GM12892 (cell line): ENCODE measurements around the gene JAZF1.

Experiments used
- DNase-seq: peaks from one replicate; pipeline ENCODE4 v3.0.0; 2011; ENCODE audit not compliant: insufficient read length
- FAIRE-seq: peaks from 2 replicates; lab custom pipeline; 2011; peaks lifted over from hg19 to GRCh38; lab: Jason Lieb, UNC
- POLR2A ChIP-seq: IDR thresholded peaks from 2 replicates; pipeline ENCODE4 v1.6.1; 2011; ENCODE audit warnings: low read depth, low read length, control low read depth
- POLR2AphosphoS5 ChIP-seq: IDR thresholded peaks from 2 replicates; pipeline ENCODE4 v1.6.1; 2011; ENCODE audit warnings: low read depth, low read length, control low read depth
- TAF1 ChIP-seq: IDR thresholded peaks from 2 replicates; pipeline ENCODE4 v1.6.1; 2011; ENCODE audit warnings: low read depth, mild to moderate bottlenecking, control low read depth, low read length, borderline replicate concordance

The JAZF1 gene

DNA sequence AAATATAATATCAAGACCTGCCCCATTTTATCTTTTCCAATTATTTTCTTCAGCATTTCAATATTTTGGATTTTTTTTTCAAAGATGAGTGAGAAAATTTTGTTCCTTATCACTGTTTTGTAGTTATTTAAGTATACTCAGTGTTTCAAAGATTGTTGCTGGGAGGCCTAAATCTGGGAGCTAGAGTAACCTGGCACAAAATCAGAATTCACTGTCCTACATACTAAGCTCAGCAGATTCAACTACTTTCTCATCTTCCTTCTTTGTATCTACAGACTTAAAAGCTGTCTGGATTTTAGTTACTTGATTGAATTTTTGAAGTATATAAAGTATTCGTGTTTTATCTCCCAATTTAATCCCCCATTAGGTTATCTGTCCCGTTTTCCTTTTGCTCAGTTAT lies 354.7 kb downstream of the JAZF1 start:
- TF ChIP-seq POLR2A (no peak), POLR2AphosphoS5 (no peak), TAF1 (no peak)
- FAIRE-seq, result no peak
- DNase-seq, result no peak

DNA sequence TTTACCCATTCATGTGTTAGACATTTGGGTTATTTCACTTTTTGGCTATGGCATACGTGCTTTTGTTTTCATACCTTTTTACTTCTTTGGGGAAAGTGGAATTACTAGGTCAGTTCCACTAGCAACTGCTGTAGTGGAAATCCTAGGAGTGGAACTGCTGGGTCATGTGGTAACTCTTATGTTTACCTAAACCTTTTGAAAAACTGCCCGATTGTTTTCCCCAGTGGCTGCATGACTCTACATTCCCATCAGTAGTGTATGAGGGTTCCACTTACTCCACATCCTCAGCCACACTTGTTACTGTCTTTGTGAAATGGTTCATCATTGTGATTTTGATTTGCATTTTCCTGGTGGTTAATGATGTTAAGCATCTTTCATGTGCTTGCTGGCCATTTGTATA lies 358.4 kb downstream of the JAZF1 start:
- DNase-seq, result no peak
- TF ChIP-seq POLR2AphosphoS5, result no peak
- TF ChIP-seq TAF1, result no peak
- TF ChIP-seq POLR2A, result no peak
- peak; percentile 21 for FAIRE-seq

DNA sequence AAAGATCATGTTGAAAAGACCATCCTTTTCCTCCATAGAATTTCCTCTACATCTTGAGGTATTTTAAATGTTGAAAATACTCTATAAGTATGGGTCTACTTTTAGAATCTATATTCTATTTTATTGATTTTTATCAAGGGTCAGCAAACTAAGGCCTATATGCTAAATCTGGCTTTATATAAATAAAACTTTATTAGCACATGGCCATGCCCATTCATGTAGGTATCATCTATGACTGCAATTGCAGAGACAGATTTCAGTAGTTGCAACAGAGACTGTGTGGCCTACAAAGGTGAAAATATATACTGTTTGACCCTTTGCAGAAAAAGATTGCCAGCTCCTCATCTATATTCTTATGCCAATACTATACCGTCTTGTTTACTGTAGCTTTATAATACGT lies 367.9 kb downstream of the JAZF1 start:
- DNase-seq (no peak), FAIRE-seq (no peak)
- TF ChIP-seq POLR2A (no peak), POLR2AphosphoS5 (no peak), TAF1 (no peak)

DNA sequence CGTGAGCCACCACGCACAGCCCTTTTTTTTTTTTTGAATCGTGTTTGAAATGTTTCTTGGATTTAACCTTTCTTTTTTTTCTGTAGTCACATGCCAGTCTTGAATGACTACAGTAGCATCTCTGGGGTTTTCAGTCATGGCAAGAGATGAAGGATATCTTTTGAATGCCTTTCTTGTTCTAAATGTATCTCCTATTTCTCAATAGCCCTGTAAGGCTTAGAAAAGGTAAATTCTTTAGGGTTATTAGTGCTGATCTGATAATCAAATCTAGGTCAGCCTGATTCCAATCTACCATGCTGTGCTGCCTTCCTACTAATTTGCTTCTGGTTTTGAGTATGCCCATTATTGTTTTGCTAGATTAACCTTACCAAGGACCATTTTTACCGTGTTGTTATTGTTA lies 370.4 kb downstream of the JAZF1 start:
- no peak for FAIRE-seq
- no peak for TF ChIP-seq POLR2A
- no peak for TF ChIP-seq TAF1
- TF ChIP-seq POLR2AphosphoS5, result no peak
- no peak for DNase-seq

DNA sequence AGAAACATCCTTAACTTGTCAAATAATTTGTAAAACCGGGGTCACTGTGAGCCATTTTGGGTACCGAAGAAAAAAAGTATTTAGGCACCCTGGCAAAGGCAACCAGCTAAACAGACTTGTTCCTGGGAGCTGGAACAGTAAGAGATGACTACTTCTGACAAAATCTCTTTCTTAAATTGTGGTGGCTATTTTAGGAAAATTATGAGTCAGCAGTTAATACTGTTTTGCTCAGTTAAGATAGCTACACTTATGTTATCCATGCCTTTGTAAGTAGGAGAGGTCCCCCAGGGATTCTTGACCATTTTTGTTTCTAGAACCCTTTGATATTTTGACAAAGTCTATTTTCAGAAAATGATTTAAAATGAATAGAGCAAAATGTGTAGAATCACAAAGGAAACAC lies 372.0 kb downstream of the JAZF1 start:
- FAIRE-seq, result no peak
- DNase-seq, result no peak
- no peak for TF ChIP-seq POLR2AphosphoS5
- TF ChIP-seq POLR2A, result no peak
- no peak for TF ChIP-seq TAF1

DNA sequence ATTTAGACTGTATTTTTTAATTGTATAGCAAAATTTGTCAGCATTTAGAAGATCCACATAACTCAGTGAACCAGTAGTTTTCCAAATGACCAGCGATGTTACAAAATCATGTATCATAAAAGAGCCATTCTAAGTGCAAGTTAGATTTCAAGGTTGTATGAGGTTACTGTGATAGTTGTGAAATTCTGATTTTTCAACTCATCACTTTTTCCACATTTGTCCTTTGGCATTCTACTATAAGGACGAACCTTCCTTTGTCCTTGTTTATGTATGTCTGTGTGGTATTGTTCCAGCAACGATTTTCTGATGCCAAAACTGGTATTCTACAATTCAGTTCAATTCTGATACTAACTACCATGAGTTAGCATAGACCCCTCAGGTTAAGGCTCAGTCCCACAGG lies 376.5 kb downstream of the JAZF1 start:
- DNase-seq, result no peak
- FAIRE-seq, result no peak
- TF ChIP-seq TAF1 (no peak), POLR2AphosphoS5 (no peak), POLR2A (no peak)

DNA sequence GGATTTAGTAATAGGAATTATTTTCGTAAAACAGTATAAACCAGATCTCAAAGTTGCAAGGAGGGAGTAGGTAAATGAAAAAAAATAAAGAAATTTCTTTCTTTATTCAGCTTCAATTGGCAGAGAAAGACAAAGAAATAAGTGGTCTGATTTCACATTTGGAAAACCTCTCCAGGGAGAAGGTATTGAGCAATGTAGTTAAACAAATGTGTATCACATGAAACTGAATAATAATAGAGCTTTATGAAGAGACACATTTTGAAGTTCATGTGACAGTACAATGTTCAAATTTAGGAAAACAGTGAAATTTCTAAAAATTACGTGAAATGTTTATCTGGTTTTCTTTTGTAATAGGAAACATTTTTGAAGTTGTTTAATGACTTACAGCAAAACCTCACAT lies 377.6 kb downstream of the JAZF1 start:
- FAIRE-seq, result no peak
- TF ChIP-seq TAF1 (no peak), POLR2A (no peak), POLR2AphosphoS5 (no peak)
- DNase-seq, result no peak

DNA sequence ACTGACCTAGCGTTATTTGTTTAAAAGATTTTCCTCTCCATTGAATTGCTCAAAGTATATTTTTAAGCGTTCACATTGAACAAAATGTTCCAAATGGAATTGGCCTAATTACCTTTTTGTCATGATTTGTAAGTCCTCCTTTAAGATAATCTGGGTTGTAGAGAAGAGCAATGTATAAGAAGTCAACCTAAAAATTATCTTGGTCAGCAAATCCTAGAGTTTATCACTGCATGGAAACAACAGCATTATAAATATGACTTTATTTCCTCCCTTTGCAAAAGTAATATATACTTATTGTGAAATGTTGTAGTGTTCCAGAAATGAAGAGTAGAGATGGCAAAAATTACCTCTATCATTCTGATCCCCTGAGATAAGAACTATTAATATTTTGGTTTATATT lies 381.4 kb downstream of the JAZF1 start:
- DNase-seq (no peak), FAIRE-seq (no peak)
- TF ChIP-seq POLR2A (no peak), POLR2AphosphoS5 (no peak), TAF1 (no peak)

DNA sequence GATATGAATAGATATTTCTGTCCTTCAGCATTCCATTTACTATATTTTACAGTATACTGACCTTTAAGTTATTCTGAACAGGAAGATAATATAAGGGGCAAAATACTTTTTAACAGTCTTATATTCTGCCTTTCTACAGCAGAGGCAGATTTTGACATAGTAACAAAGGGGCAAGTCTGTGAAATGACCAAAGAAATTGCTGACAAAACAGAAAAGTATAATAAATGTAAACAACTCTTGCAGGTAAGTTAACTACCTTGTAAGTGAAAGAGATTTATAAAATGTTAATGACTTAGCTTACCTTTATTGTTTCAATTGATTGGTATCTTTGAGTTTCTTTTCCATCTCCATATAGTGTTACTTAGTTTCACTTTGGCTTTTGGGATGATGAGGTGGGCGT lies 384.6 kb downstream of the JAZF1 start:
- no peak for FAIRE-seq
- no peak for DNase-seq
- TF ChIP-seq TAF1, result no peak
- TF ChIP-seq POLR2AphosphoS5, result no peak
- no peak for TF ChIP-seq POLR2A

DNA sequence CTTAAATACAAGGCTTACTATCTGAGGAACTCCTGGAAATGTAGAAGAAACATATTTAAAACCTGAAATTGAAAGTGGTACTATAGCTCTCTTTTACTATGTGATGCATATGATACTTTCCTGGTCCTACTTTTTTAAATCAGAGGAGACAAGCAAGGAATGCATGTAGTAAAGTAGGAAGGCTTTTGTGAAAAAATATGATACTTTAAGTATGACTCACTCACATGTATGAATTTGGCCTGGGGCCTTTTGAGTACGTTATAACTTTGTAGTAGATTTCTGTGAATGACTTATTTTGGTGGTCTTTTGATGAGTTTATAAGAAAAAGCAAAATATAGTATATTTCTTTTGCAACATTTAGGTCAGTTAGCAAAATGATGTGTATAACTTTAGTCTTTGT lies 386.8 kb downstream of the JAZF1 start:
- TF ChIP-seq POLR2A (no peak), POLR2AphosphoS5 (no peak), TAF1 (no peak)
- DNase-seq, result no peak
- no peak for FAIRE-seq

DNA sequence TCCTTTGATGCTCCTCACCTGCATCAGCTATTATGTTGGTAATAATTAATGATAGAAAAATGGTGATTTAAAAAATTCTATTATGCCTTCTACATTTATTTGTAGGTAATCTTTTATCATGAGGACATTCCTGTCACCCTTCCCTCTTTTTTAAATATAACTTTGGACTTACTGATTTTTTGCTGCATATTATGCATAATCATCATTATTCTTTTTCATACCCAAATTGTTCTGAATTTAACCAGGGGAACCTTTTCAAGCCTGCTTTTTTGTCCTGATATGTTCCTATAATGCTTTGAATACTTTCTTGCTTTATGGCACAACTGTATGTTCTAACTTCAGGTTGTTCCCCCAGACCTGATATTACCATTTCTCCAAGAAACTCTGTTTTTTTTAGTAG lies 392.2 kb downstream of the JAZF1 start:
- TF ChIP-seq POLR2A (no peak), POLR2AphosphoS5 (no peak), TAF1 (no peak)
- FAIRE-seq (no peak), DNase-seq (no peak)

DNA sequence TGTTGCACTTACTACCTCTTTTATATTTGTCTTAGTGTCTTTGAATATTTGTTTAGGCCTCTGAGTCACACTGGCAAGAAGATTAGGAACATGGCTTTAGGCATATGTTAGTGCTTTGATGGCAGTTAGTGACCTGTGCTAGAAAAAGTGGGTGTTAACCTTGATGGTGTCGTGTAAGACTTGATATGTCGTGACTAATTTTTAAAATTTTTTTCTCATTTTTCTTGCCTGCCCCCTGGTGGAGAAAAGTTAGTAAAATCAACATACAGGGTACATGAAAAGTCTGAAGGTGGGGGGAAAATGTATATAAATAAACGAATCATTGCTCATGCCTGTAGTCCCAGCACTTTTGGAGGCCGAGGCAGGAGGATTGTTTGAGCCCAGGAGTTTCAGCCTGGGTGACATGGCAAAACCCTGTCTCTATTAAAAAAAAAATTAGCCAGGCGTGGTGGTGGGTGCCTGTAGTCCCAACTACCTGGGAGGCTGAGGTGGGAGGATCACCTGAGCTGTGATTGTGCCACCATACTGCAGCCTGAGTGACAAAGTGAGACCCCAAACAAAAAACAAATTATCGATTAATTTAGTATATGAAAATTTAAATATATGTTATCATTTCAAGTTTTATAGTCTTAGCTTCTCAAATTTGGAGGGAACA lies 396.1 kb downstream of the JAZF1 start:
- FAIRE-seq, result peak; percentile 76
- TF ChIP-seq POLR2A (no peak), POLR2AphosphoS5 (no peak), TAF1 (no peak)
- DNase-seq, result no peak

DNA sequence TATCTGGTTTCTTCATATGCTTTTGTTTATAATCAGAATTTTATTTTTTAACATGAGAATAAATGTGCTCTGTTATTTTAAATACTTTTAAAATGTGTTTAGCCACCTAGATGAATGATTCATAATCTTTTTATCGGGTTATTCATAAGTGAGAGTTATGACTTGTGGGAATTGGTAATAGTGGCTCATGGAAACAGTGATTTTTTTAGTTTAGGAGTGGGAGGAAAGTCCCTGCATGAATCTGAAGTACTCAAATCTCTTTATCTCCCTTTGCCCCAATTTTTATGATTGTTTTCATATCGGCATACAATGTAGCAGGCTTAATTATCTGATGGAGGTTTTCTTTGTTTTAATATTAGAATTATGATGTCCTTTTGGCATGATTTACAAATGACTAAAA lies 397.7 kb downstream of the JAZF1 start:
- no peak for FAIRE-seq
- no peak for DNase-seq
- TF ChIP-seq POLR2A (no peak), POLR2AphosphoS5 (no peak), TAF1 (no peak)
